Left forelimb (tissue), 1 donor: ENCODE results near the gene PTPRZ1.

ENCODE experiments used
- DNase-seq: peaks from one replicate; pipeline ENCODE4 v3.0.0-alpha.2; 2018; ENCODE audit warnings: low spot score

PTPRZ1 gene

DNA sequence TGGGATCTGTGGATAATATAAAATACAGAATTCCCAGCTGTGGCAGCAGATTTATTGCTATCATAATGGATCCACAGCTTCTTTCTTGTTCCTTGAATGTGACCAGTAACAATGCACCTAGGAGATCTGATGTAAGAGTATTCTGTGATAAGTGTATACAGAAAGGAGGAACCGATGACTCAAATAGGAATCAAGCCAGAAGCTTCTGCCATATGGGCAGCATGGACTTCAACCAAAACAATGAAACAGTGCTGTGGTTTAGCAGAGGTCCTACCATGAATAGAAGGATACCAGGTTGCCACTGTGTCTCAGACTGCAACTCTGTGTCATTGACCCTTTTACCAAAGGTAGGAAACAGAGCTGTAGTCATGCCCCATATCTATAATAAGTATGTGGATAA is 81.8 kb downstream of the PTPRZ1 start:
- no peak for DNase-seq

DNA sequence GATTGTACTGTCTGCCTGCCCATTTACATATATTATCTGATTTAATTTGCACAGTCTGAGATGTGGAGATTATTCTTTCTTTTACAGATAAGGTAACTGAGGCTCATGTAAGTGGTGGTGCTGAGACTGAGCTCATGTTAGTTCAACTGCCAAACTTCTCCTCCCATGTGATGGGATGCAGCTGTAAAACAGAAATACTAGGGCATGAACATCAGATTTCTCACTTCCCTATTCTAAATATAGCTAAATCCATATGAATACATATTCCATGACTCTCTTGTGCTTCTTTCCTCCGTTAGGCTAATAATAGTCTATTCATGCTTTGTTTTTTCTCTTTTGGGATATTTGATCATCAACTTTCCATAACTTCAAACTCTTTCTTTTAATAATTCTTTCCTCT is 84.7 kb downstream of the PTPRZ1 start:
- DNase-seq, result no peak

GRCh38 chr7:121960678-121961077 is 87.7 kb downstream of the PTPRZ1 start:
- no peak for DNase-seq

GRCh38 chr7:121961089-121961867 is 88.3 kb downstream of the PTPRZ1 start:
- no peak for DNase-seq

DNA sequence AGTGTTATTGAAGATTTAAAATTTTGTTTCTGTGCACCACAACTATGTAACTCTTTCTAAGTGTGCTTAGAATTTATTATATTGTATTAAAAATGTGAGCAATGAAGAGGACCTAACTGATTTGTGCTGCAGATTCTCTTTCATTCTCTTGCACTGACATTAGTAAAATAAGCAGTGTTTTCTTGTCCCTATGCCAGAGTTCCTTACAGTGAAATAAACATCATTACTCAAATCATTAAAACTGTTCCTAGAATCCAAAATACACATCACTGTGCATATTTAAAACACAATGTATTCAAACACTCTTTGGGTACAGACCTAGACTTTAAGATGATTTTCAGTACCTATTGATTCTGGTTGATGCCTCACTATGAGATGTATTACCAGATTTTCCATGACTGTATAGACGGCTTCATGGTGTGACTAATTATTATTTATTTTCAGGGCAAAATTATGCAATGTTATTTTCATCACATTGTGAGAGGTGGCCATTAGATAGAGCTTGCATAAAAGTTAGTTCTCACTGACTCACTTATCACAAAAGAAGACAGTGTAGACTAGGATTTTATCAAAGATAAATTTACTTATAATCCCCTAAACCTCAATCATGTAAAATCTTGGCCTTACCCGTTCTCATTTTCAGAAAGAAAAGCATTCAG is 93.4 kb downstream of the PTPRZ1 start:
- DNase-seq, result no peak

DNA sequence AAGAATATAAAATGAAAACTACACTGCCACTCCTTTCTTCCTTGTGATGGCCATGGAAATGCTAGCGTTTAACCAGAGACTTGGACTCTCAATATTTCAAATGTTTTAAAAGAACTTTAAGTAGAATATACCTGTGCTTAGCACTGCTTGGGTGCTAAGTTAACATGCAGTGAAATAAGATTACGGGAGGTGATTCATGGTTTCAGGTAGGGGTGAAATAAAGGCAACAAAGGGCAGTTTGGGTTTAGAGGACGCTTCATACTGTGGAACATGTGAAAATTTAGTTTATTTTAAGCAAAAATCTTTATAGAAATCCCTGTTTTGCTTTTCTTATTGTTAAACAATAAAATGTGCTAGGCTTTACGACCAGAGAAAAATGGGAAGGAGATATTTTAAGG is 94.0 kb downstream of the PTPRZ1 start:
- DNase-seq, result no peak

DNA sequence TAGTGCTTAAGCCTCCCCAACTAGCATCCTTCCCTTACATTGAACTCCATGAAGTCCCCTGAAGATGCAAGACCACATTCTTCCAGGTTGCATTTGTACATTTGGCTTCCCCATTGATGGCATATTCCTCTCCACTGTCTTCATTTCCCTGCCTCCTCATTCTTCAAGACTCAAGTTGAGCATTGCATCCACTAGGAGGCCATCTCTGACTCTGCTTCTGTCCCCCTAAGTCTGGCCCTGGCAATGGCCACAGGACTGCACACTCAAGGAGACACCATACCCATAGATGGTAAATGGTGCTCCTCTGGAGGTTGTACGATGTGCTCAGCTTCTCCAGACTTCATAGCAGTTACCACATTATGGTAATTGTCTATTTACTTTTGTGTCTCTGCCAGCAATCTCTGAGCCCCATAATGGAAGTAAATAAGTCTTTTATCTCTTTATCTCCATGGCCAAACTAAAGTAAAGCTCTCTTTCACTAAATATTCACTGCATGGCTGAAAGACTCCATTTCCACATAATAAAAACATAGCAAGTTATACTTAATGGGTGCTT is 112.6 kb downstream of the PTPRZ1 start:
- no peak for DNase-seq

- no peak for DNase-seq
These were observed 119.1 kb downstream of the PTPRZ1 start for GRCh38 chr7:121992068-121992467.

- DNase-seq, result no peak
These were observed 121.9 kb downstream of the PTPRZ1 start for GRCh38 chr7:121994625-121995410.

- no peak for DNase-seq
These were observed 133.7 kb downstream of the PTPRZ1 start for GRCh38 chr7:122006687-122007086.

DNA sequence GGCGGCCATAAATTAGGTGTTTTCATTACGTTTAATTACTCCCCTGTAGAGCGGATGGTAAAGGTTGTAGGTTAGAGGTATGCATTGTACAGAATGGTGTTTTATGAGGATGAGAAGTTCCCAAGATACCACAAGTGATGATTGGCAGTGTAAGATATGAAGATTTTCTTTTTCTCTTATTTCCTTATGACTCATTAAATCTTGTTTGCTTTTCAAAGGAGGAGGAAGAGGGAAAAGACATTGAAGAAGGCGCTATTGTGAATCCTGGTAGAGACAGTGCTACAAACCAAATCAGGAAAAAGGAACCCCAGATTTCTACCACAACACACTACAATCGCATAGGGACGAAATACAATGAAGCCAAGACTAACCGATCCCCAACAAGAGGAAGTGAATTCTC is 137.2 kb downstream of the PTPRZ1 start:
- DNase-seq, result no peak

DNA sequence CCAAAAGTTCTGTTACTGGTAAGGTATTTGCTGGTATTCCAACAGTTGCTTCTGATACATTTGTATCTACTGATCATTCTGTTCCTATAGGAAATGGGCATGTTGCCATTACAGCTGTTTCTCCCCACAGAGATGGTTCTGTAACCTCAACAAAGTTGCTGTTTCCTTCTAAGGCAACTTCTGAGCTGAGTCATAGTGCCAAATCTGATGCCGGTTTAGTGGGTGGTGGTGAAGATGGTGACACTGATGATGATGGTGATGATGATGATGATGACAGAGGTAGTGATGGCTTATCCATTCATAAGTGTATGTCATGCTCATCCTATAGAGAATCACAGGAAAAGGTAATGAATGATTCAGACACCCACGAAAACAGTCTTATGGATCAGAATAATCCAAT is 140.1 kb downstream of the PTPRZ1 start:
- DNase-seq, result no peak

GRCh38 chr7:122013630-122014029 is 140.7 kb downstream of the PTPRZ1 start:
- DNase-seq, result no peak

DNA sequence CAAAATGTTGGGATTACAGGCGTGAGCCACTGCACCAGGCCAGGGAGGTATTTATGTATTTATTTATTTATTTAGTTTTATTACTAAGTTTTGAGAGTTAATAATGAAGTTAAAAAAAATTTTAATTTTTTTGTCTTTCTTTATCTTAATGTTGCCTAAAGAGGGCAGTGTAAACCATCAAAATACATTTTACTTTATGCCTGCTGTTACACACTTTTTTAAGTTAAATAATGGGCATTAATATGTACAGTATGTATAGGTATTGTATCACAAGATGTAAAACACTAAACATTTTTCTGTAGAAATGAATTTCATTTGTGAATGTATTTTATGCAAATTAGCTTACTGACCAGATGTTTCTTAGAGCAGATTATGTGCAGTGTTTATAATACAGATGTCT is 141.7 kb downstream of the PTPRZ1 start:
- DNase-seq, result no peak

- no peak for DNase-seq
These were observed 145.1 kb downstream of the PTPRZ1 start for GRCh38 chr7:122018032-122018431.

DNA sequence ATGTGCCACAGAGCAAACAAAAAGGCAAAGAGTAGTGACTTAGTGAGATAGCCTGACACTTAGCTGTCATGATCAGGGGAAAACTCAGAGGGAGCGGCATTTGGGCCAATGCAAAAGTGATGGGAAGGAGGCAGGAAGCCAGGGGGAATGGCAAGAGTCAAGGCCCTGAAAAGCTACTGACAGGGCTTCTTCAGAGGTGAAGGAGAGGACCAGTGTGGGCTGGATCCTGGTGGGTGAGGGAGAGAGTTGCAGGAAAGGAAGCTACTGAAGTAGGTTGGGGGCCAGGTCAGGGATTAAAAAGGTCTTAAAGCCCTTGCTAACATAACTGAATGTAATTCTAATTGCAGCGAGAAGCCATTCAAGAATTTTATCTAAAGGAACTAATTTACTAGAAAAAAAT is 154.1 kb downstream of the PTPRZ1 start:
- no peak for DNase-seq

DNA sequence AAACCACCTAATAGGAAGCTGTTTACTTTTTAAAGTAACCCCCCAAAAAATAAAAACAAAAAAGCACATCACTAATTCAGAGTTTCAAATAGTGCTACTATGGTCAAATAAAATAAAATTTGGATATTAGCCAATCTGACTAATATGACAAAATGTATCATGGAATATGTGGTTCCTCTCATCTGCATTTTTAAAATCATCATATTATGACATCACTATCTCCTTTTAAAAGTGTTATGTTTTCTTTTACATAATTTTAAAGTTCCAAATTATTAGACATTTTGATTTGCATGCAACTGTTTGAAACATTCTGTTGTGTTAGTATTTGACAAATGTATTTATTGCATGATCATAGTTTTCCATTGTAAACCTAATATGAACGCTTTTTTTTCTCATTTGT is 160.7 kb downstream of the PTPRZ1 start:
- DNase-seq, result no peak

- DNase-seq, result no peak
These were observed 162.9 kb downstream of the PTPRZ1 start for GRCh38 chr7:122035876-122036275.

GRCh38 chr7:122038134-122038533 is 165.2 kb downstream of the PTPRZ1 start:
- DNase-seq, result no peak

DNA sequence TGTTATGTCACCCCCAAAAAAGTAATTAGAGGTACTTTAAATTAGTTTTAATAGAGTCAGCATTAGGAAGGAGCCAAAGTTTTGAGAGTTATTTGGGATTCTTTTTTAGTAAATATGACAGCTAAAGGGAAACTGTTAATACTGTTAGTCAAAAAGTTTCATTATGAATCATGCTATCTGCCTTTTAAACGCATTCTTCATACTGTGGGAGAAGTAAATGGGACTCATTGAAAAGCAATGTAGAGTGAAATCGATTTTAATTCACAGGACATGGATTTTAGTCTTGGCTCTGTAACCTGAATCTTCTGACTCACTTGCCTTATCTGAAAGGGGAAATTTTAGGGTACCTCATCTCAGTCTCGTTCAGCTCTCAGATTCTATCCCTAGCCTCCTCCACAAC is 165.9 kb downstream of the PTPRZ1 start:
- DNase-seq, result no peak

DNA sequence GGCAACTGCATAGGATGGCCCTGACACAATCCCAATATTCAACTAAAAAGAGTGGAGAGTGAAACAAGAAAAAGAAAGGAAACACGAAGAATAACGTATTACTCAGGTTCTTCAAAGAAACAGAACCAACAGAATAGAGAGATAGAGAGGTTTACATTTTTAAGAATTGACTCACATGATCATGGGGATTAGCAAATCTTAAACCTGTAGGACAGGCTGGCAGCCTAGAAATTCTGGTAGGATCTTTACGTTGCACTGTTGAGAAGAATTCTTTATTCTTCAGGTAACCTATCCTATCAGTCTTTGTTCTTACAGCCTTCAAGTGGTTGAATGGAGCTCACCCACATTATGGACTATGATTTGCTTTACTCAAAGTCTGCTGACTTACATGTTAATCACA is 167.2 kb downstream of the PTPRZ1 start:
- no peak for DNase-seq

GRCh38 chr7:122046402-122046801 is 173.4 kb downstream of the PTPRZ1 start:
- DNase-seq, result no peak

- no peak for DNase-seq
These were observed 181.4 kb downstream of the PTPRZ1 start for GRCh38 chr7:122054393-122054792.
